Melanocyte of skin (primary cell): ENCODE results near the gene RRAD. TPM values are rescaled to one million over a fixed set of nuclear protein-coding genes. Genes with fewer than 3 reads are reported as not detected.

Source experiments
- total RNA-seq, 2 donors: library from RNA; depleted of rRNA; stranded (reverse); fragments of >200 nt; gene quantifications; 2 replicates each; pipeline ENCODE4 v1.2.3, GENCODE V29; 2012

RRAD gene, protein sequence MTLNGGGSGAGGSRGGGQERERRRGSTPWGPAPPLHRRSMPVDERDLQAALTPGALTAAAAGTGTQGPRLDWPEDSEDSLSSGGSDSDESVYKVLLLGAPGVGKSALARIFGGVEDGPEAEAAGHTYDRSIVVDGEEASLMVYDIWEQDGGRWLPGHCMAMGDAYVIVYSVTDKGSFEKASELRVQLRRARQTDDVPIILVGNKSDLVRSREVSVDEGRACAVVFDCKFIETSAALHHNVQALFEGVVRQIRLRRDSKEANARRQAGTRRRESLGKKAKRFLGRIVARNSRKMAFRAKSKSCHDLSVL
- under 1 TPM in 1 of 2 donors, not detected in 1; 0.33 TPM for total RNA-seq

DNA sequence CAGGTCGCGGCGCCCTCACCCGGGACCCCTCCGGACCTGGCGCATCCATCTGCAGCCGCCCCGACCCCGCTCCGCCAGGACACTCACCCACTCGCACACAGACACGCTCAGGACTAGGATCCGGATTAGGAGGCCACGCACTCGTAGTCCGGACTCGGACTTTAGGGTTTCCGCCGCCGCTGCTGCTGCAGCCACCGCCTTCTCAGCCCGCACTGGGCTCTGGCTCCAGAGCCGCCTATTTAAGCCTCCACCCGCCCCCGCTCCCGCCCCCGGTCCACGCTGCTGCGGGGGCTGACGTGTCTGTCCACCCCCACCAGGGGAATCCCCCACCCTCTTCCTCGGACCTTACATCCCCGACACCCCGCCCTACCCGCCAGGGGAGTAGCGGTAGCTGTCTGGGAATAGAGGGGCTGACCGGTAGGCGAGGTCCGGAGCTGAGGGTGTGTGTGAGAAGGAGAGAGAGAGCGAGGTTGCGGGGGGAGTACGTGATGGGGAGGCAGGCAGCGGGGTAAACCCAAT, at the start of gene RRAD:
Gene RRAD, minus strand, starts transcription at position 214 of the 519 bp plus-strand sequence. CDS start 356 bp downstream, outside the sequence.

DNA sequence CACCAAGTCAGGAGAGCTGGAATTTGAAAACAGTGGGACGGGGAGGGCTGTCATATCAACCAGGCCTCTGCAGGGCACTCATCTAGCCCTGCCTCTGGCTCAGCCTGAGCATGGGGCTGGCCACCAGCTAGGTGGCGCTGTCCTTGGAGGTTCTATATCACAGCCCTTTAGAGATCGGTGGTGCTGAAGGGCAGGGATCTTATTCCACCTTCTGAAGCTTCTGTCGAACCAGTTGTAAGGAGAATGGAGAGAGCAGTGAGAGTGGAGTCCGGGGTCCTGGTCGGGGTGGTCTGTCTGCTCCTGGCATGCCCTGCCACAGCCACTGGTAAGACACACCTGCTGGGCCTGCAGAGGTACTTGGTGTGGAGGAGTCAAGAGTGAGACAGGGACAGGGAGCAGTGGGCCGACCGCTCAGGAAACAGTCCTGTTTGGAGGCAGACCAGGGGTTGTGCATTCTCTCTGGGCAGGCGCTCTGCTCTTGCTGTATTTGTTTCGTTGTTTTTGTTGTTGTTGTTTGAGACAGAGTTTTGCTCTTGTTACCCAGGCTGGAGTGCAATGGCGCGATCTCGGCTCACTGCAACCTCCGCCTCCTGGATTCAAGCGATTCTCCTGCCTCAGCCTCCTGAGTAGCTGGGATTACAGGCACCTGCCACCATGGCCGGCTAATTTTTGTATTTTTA, 35.9 kb upstream of the RRAD start, which contains the start of gene CES3:
Gene CES3, plus strand, starts transcription at position 202 of the 680 bp plus-strand sequence. Its CDS starts 42 bp downstream, at position 244.

DNA sequence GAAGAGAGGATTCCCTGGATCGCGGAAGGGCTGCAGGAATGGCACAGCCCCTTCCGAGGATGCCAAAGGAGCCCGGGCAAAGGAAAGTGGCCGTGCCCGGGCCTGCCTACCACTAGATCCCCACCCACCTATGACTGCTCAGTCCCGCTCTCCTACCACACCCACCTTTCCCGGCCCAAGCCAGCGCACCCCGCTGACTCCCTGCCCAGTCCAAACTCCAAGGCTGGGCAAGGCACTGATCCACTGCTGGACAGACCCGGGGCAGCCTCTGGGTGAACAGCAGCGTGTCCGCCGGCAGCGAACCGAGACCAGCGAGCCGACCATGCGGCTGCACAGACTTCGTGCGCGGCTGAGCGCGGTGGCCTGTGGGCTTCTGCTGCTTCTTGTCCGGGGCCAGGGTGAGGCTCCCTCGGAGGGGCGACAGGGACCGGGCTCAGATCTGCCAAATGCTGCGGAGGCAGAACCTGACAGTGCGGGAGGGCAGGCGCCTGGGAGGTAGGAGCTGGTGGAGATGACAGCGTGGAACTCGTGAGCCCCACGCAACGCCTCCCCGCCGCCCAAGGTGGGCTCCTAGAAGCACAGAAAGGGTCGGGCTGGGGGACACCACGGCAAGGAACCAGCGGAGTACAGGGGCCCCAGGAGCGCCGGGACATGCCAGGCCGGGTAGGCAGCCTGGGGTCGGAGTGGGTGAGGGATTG, 10.1 kb upstream of the RRAD start, which contains the start of gene CES2:
Gene CES2, plus strand, starts transcription at position 203 of the 698 bp plus-strand sequence. Its CDS starts 120 bp downstream, at position 323.

DNA sequence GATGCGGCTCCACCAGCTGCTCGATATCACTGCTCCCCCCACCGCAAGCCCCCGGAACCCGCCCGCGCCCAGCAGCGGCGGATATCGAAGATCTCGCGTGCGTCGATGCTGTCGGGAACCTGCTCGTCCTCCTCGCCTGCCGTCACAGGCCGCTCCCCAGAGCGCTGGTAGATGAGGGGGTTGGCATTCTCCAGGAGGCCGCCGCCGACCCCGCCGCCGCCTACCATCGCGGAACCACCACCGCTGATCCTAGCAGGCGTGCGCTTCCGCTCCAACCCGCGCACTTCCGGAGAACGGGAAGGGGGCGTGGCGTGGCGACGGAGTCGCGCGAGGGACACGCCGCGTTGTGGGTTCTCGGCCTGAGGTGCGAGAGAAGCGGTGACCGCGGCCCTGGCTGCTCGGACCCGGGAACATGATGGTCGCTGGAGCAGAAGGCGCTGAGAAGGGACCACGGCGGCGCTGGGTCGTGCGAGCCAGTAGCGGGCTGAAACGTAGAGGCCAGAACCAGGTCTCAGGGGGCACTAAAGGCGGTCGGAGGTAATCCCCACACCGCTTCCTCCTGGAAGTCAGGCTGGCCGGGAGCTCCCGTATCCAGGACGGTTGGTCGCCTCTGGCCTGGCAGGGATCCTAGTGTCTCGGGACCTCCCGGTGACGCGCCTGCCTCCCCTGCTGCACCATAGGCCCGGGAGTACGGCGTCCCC, 9.0 kb upstream of the RRAD start, which contains the start of gene CIAO2B:
Gene CIAO2B, minus strand, starts transcription at position 265 of the 701 bp plus-strand sequence. Its CDS starts 38 bp downstream, at position 227.

DNA sequence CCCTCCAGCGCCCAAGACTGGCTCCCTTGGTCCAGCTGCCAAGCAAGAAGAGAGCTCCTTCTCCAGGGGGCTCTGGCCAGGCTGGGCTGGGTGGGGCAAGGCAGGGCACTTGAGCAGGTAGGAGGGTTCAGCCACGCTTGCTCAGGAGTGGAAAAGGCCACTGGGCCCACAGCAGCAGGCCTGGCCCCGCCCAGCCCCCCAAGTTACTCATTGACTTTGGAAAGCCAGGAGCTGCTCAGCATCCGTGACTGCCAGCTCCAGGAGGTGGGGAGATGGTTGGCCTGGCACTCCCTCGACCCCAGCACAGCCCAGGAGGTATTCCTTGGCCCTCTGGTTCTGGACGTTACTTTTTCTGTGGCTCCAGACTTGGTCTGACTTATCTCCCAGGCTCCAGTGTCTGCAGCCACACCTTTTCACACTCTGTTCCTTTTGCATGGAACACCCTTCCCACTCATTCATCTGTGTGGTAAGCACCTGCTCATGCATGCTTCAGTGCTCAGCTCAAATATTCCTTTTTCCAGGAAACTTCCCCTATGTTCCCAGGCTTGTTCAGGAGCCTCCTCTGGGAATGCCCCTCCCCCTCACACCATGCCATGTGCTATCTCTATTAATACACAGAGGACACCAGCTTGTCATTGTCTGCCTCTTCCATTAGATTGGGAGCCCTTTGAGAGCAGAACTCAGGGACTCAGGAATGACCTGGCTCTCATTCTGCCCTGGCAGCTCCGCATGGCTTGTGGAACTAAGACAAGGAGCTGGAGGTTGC, 6.3 kb downstream of the RRAD start, which contains the start of gene CDH16:
Gene CDH16, minus strand, starts transcription at position 83 of the 766 bp plus-strand sequence. CDS start 820 bp downstream, outside the sequence.

DNA sequence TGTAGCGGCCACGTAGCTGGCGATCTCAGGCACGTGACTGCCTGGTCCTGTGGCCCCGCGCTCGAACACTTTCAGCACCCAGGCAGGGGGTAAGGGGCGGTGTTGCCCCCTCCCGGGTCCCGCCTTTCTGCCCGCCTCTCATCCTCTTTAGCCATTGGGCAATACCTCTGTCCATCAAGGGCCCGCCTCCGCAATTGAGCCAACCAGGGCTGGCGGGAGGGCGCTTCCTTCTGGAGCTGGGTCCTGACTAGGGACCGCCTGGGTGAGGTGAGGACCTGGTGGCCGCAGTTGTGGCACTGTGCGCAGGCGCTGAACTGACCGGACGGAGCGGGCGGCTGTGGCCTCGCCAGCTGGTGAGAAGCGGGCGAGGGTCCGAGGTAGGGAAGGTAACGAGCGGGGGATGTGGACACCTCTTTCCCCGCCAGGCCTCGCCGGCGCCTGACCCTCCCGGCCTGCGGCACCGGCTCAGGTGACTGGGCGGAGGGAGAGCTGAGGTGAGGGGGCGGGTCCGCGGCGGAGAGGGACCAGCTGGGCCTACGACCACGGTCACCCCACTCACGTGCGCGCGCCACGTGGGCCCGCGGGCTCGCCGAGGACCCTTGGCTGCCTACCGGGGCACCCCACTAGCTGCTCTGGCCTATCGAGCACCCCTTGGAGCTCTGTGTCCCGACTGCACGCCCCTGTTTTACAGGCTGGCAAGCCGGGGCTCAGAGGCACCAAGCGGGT, 44.9 kb downstream of the RRAD start, which contains the start of gene PDP2:
Gene PDP2, plus strand, starts transcription at position 228 of the 726 bp plus-strand sequence. CDS start 3,770 bp downstream, outside the sequence.

Other genes starting within 250 kb of the RRAD start
- gene CMTM4, start 228.8 kb downstream of the RRAD start, total RNA-seq, result 10 to 100 TPM; 28.0 to 34.1 TPM
- 100 to 1,000 TPM; 112 to 203 TPM for gene DYNC1LI2, start 173.9 kb downstream of the RRAD start, total RNA-seq
- gene TERB1, start 124.0 kb downstream of the RRAD start, total RNA-seq, result under 1 TPM; under 0.01 TPM
- 100 to 1,000 TPM in 1 of 2 donors, 10 to 100 TPM in 1; 69.5 to 104 TPM for gene NAE1, start 94.6 kb downstream of the RRAD start, total RNA-seq
- not detected for gene CA7, start 81.1 kb downstream of the RRAD start, total RNA-seq
- 10 to 100 TPM in 1 of 2 donors, 1 to 10 TPM in 1; 8.9 to 15.7 TPM for gene PDP2, start 45.0 kb downstream of the RRAD start, total RNA-seq
- not detected for gene CDH16, start 6.7 kb downstream of the RRAD start, total RNA-seq
- 100 to 1,000 TPM; 123 to 191 TPM for gene CIAO2B, start 8.9 kb upstream of the RRAD start, total RNA-seq
- 10 to 100 TPM; 23.0 to 25.1 TPM for gene CES2, start 10.0 kb upstream of the RRAD start, total RNA-seq
- gene CES3, start 35.7 kb upstream of the RRAD start, total RNA-seq, result 1 to 10 TPM in 1 of 2 donors, under 1 TPM in 1; under 0.01 to 1.0 TPM
- gene CES4A, start 63.1 kb upstream of the RRAD start, total RNA-seq, result 1 to 10 TPM in 1 of 2 donors, under 1 TPM in 1; 0.69 to 1.3 TPM
- gene CBFB, start 103.6 kb upstream of the RRAD start, total RNA-seq, result 100 to 1,000 TPM in 1 of 2 donors, 10 to 100 TPM in 1; 81.2 to 118 TPM
- gene PHAF1, start 184.4 kb upstream of the RRAD start, total RNA-seq, result 10 to 100 TPM; 16.5 to 17.3 TPM
- gene B3GNT9, start 225.5 kb upstream of the RRAD start, total RNA-seq, result 10 to 100 TPM; 11.3 to 14.8 TPM
- 10 to 100 TPM; 23.1 to 24.0 TPM for gene TRADD, start 234.4 kb upstream of the RRAD start, total RNA-seq
- gene FBXL8, start 234.4 kb upstream of the RRAD start, total RNA-seq, result 10 to 100 TPM; 11.3 to 13.8 TPM
- 10 to 100 TPM; 27.6 to 66.4 TPM for gene HSF4, start 239.2 kb upstream of the RRAD start, total RNA-seq
- 10 to 100 TPM; 11.7 to 13.3 TPM for gene NOL3, start 245.0 kb upstream of the RRAD start, total RNA-seq